ENCODE results near the gene LRP1B.

- TF ChIP-seq ZNF274 (IDR thresholded peaks at IDR 0.05; ENCODE audit: low read depth, low read length) (no peak), YY1 (IDR thresholded peaks at IDR 0.05; ENCODE audit: insufficient read depth, insufficient read length) (no peak)
Measured at GRCh38 chr2:141118836-141119235, 1012.0 kb downstream of the LRP1B start.

Data from NT2/D1 (cell line).